ENCODE results near the gene MVD. TPM values are rescaled to one million over a fixed set of nuclear protein-coding genes. Genes with fewer than 3 reads are reported as not detected.
"Not testable (repeated sequence)": the region's sequence is repeated elsewhere in the genome, so short reads cannot be mapped to it uniquely, and the experiment has no call there.

The MVD gene
- total and polyA plus RNA-seq, 4 donors = 19.8 to 57.6 (median 26.3) TPM

DNA sequence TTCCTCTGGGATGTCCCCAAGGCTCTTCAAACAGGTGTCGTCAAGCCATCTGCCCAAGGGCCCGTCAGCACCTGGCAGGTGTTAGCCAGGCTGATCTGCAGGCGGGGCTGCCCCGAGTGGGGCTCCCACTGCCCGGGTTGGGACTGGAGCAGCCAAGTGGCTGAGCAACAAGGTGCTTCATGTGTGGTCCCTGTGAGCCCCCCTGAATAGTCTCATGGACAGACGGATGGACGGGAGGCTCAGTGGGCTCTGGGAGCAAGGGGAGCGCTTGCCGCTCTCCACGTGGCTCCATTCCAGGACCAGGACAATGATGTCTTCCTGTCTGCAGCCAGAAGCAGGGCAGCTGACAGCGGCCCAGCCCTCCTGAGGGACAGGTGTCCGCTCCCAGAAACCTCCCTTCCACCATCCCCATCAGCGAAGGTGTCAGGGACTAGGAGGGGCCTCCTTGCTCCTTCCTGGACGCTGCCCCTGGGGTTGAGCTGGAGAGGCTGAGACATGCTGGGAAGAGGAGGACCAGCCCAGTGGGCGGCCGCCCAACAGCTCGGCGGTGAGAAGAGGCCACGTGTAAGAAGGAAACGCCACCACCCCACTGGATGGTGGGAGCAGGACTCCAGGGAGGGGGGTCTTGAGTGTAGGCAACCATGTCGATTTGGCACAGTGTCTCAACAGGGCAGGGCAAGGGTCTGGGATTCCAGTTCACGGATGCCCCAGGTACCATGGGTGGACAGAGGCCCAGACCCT, 13.8 kb upstream of the MVD start:
- WGBS, 2 donors = 89 to 90% methylated on average over 22 of the region's 22 CpGs
- H3K4me1 ChIP-seq (ENCODE audit: control insufficient read depth in 1 of 2, insufficient read depth in 2 of 2, low read length in 2 of 2) = no peaks in the 10 kb centered on the region
- no peaks in the 10 kb centered on the region for H3K27me3 ChIP-seq (ENCODE audit: control insufficient read depth in 1 of 2, insufficient read depth in 2 of 2, low read length in 1 of 2)
- H3K9me3 ChIP-seq (ENCODE audit: control insufficient read depth, low read length) = no peaks in the 10 kb centered on the region
- peak in 1 of 2 donors; percentile 73 for DNase-seq
- no peaks in the 10 kb centered on the region for H3K36me3 ChIP-seq (ENCODE audit: control insufficient read depth in 1 of 2, insufficient read depth in 2 of 2, low read length in 1 of 2)
- H3K4me3 ChIP-seq (ENCODE audit: low read length in 2 of 2) = no peak overlapping the region
- intact Hi-C loops (cut with DNase I) = no loop called here
- no peak overlapping the region for H3K27ac ChIP-seq (ENCODE audit: low read depth in 1 of 2, low read length in 2 of 2)
- no peak for ATAC-seq (ENCODE audit: low FRiP score)

DNA sequence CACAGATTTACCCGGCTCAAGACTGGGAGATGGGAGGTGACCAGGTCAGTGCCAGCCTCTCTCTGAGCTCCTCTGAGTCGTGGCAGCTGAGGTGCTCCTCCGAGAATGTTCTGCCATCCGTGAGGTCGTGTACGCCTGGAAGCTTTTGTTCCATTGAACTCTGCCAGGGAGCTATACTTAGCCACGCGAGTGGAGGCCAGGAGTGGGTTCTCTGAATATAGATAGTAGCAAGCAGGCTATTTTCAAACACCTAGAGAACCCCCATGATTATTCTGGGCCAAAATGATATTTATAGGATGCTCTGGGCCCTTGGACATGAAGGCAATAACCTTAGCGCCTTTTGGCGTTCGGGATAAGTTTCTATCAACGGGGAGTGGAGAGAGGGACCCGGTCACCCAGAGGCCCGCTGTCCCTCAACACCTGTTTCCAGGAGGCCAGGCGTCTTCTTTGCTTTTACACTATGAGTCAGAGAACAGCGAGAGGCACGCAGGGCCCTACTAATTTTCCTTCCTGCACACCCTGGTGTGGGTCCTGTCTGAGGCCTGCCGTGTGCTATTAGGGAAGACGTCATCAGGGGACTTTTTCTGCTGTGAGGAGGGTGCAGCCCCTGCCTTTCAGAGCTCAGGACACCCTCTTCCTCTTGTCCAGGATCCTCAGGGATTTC, 11.0 kb upstream of the MVD start:
- DNase-seq (no peak), ATAC-seq (ENCODE audit: low FRiP score) (no peak)
- H3K4me1 ChIP-seq (ENCODE audit: control insufficient read depth in 1 of 2, insufficient read depth in 2 of 2, low read length in 2 of 2) = no peaks in the 10 kb centered on the region
- no peaks in the 10 kb centered on the region for H3K36me3 ChIP-seq (ENCODE audit: control insufficient read depth in 1 of 2, insufficient read depth in 2 of 2, low read length in 1 of 2)
- H3K4me3 ChIP-seq (ENCODE audit: low read length in 2 of 2) = no peak overlapping the region
- intact Hi-C loops (cut with DNase I) = no loop called here
- H3K27ac ChIP-seq (ENCODE audit: low read depth in 1 of 2, low read length in 2 of 2) = no peak overlapping the region
- H3K9me3 ChIP-seq (ENCODE audit: control insufficient read depth, low read length) = no peaks in the 10 kb centered on the region
- H3K27me3 ChIP-seq (ENCODE audit: control insufficient read depth in 1 of 2, insufficient read depth in 2 of 2, low read length in 1 of 2) = no peaks in the 10 kb centered on the region
- WGBS, 2 donors = 88 to 89% methylated on average over 19 of the region's 19 CpGs

DNA sequence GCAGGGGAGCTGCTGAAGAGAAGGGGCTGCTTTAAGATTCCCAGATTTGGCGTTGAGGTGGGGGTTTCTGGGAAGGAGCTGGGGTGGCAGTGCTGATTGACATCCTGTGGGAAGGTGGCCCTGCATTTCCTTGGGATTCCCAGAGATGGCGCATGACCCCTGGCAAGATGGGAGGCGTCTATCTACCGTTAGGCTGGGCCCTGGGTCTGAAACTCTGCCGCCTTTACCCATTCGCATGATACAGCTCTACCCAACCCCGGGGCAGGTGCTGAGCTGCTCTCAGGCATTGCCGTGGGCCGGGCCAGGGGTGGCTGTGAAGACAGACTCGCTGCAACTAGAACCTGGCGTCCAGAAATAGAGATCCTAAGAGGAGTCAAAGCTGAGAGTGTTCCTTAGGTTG, 9.9 kb upstream of the MVD start:
- no peaks in the 10 kb centered on the region for H3K36me3 ChIP-seq (ENCODE audit: control insufficient read depth in 1 of 2, insufficient read depth in 2 of 2, low read length in 1 of 2)
- intact Hi-C loops (cut with DNase I) = no loop called here
- H3K9me3 ChIP-seq (ENCODE audit: control insufficient read depth, low read length) = no peaks in the 10 kb centered on the region
- WGBS, 2 donors = 57 to 71% methylated on average over 11 of the region's 11 CpGs
- H3K27me3 ChIP-seq (ENCODE audit: control insufficient read depth in 1 of 2, insufficient read depth in 2 of 2, low read length in 1 of 2) = no peaks in the 10 kb centered on the region
- H3K4me1 ChIP-seq (ENCODE audit: control insufficient read depth in 1 of 2, insufficient read depth in 2 of 2, low read length in 2 of 2) = no peaks in the 10 kb centered on the region
- no peak for DNase-seq
- no peak for ATAC-seq (ENCODE audit: low FRiP score)
- no peak overlapping the region for H3K4me3 ChIP-seq (ENCODE audit: low read length in 2 of 2)
- H3K27ac ChIP-seq (ENCODE audit: low read depth in 1 of 2, low read length in 2 of 2) = no peak overlapping the region

DNA sequence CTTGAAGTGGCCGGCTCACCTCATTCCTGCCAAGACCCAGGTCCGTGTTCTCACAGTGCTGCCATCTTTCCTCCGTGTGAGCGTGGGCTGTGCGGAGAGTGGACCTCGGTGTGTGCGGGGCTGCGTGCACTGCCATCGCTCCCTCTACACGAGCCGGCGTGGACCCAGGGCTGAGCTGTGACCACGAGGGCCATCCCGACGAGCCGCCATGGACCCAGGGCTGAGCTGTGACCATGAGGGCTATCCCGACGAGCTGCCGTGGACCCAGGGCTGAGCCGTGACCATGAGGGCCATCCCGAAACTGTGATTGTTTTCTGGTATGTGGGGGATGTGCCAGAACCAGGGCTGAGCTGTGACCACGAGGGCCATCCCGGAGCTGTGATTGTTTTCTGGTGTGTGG, 8.9 kb upstream of the MVD start:
- ATAC-seq (ENCODE audit: low FRiP score) = no peak
- H3K36me3 ChIP-seq (ENCODE audit: control insufficient read depth in 1 of 2, insufficient read depth in 2 of 2, low read length in 1 of 2) = no peaks in the 10 kb centered on the region

DNA sequence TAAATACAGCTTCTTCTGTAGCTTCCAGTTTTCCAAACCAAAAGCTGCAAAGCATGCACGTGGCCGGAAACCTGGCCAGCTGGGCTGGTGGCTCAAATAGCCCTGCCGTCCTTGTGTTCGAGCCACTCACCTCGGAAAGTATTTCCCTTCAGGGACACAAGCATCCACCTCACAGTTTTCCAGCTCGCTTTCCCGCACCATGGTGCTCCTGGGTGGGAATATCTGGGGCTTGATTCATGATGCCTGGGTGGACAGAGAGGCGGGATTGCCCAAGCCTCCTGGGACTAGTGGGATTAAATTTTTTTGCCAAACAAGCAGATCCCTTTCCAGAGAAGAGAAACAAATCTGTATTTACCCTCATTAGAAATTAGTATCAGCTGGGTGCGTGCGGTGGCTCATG, 7.1 kb upstream of the MVD start:
- no peaks in the 10 kb centered on the region for H3K4me1 ChIP-seq (ENCODE audit: control insufficient read depth in 1 of 2, insufficient read depth in 2 of 2, low read length in 2 of 2)
- no peaks in the 10 kb centered on the region for H3K27me3 ChIP-seq (ENCODE audit: control insufficient read depth in 1 of 2, insufficient read depth in 2 of 2, low read length in 1 of 2)
- DNase-seq = no peak
- H3K27ac ChIP-seq (ENCODE audit: low read depth in 1 of 2, low read length in 2 of 2) = no peak overlapping the region
- no peaks in the 10 kb centered on the region for H3K36me3 ChIP-seq (ENCODE audit: control insufficient read depth in 1 of 2, insufficient read depth in 2 of 2, low read length in 1 of 2)
- no peak for ATAC-seq (ENCODE audit: low FRiP score)
- intact Hi-C loops (cut with DNase I) = no loop called here
- no peaks in the 10 kb centered on the region for H3K9me3 ChIP-seq (ENCODE audit: control insufficient read depth, low read length)
- WGBS, 2 donors = 73 to 74% methylated on average over 10 of the region's 10 CpGs
- no peak overlapping the region for H3K4me3 ChIP-seq (ENCODE audit: low read length in 2 of 2)

More for the DNA sequence above, 8.9 kb upstream of the MVD start:
- DNase-seq = no peak
- intact Hi-C loops (cut with DNase I) = no loop called here
- 90% methylated on average over 23 of the region's 23 CpGs for WGBS, 2 donors
- H3K27ac ChIP-seq (ENCODE audit: low read depth in 1 of 2, low read length in 2 of 2) = no peak overlapping the region
- H3K4me3 ChIP-seq (ENCODE audit: low read length in 2 of 2) = no peak overlapping the region
- no peaks in the 10 kb centered on the region for H3K4me1 ChIP-seq (ENCODE audit: control insufficient read depth in 1 of 2, insufficient read depth in 2 of 2, low read length in 2 of 2)
- no peaks in the 10 kb centered on the region for H3K9me3 ChIP-seq (ENCODE audit: control insufficient read depth, low read length)
- H3K27me3 ChIP-seq (ENCODE audit: control insufficient read depth in 1 of 2, insufficient read depth in 2 of 2, low read length in 1 of 2) = no peaks in the 10 kb centered on the region

DNA sequence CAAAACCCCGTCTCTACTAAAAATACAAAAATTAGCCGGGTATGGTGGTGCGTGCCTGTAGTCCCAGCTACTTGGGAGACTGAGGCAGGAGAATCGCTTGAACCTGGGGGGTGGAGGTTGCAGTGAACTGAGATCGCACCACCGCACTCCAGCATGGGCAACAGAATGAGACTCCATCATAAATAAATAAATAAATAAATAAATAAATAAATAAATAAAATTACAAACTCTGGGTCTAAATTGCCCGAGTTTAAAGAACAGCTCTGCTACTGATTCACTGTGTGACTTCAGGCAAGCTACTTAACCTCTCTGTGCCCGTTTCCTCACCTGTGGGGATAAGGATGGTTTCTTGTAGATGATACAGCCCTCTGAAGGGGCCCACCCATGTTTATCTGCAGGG, 6.6 kb upstream of the MVD start:
- H3K36me3 ChIP-seq (ENCODE audit: control insufficient read depth in 1 of 2, insufficient read depth in 2 of 2, low read length in 1 of 2); intact Hi-C loops (cut with DNase I); H3K9me3 ChIP-seq (ENCODE audit: control insufficient read depth, low read length); H3K27me3 ChIP-seq (ENCODE audit: control insufficient read depth in 1 of 2, insufficient read depth in 2 of 2, low read length in 1 of 2); H3K4me3 ChIP-seq (ENCODE audit: low read length in 2 of 2); ATAC-seq (ENCODE audit: low FRiP score); H3K4me1 ChIP-seq (ENCODE audit: control insufficient read depth in 1 of 2, insufficient read depth in 2 of 2, low read length in 2 of 2); H3K27ac ChIP-seq (ENCODE audit: low read depth in 1 of 2, low read length in 2 of 2); DNase-seq: not testable (repeated sequence)
- 93 to 94% methylated on average over 8 of the region's 8 CpGs for WGBS, 2 donors

DNA sequence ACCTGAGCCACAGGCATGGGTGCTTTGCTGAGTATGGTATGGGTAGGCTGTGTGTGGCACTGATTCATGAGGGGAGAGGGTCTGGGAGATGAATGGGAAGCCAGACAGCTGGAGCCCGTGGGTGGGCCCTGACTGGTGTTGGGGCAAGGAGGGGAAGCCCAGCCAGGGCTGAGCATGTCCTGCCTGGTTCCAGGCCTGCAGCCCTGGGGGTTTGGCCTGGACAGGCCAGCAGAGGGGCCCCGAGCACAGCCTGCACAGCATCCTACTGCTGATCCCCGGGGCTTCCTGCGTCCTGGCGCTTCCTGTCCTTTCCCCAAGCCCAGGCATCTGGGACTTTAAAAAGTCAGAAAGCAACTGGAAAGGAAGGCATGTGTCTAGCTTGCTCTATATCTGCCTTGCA, 4.6 kb upstream of the MVD start:
- WGBS, 2 donors = 66 to 71% methylated on average over 5 of the region's 5 CpGs
- no peak overlapping the region for H3K27ac ChIP-seq (ENCODE audit: low read depth in 1 of 2, low read length in 2 of 2)
- H3K4me3 ChIP-seq (ENCODE audit: low read length in 2 of 2) = no peak overlapping the region
- ATAC-seq (ENCODE audit: low FRiP score) (no peak), DNase-seq (no peak)
- H3K36me3 ChIP-seq (ENCODE audit: control insufficient read depth in 1 of 2, insufficient read depth in 2 of 2, low read length in 1 of 2) = no peaks in the 10 kb centered on the region
- H3K27me3 ChIP-seq (ENCODE audit: control insufficient read depth in 1 of 2, insufficient read depth in 2 of 2, low read length in 1 of 2) = no peaks in the 10 kb centered on the region
- H3K4me1 ChIP-seq (ENCODE audit: control insufficient read depth in 1 of 2, insufficient read depth in 2 of 2, low read length in 2 of 2) = no peaks in the 10 kb centered on the region
- no peaks in the 10 kb centered on the region for H3K9me3 ChIP-seq (ENCODE audit: control insufficient read depth, low read length)
- intact Hi-C loops (cut with DNase I) = no loop called here

DNA sequence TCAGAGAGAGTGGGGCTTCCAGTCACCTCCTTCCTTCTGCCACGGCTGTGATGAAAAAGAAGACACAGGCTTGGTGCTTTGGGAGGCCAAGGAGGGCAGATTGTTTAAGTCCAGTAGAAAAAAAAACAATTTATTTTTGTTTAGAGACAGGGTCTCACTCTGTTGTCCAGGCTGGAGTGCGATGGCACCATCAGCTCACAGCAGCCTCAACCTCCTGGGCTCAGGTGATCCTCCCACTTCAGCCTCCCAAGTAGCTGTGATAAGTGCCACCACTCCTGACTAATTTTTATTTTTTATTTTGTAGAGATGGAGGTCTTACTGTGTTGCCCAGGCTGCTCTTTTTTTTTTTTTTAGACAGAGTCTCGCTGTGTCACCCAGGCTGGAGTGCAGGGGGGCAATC, 2.7 kb upstream of the MVD start:
- DNase-seq (no peak), ATAC-seq (ENCODE audit: low FRiP score) (no peak)
- WGBS, 2 donors = 97 to 98% methylated on average over 3 of the region's 3 CpGs
- no peaks in the 10 kb centered on the region for H3K4me1 ChIP-seq (ENCODE audit: control insufficient read depth in 1 of 2, insufficient read depth in 2 of 2, low read length in 2 of 2)
- no peak overlapping the region for H3K27ac ChIP-seq (ENCODE audit: low read depth in 1 of 2, low read length in 2 of 2)
- intact Hi-C loops (cut with DNase I) = no loop called here
- no peak overlapping the region for H3K4me3 ChIP-seq (ENCODE audit: low read length in 2 of 2)
- H3K27me3 ChIP-seq (ENCODE audit: control insufficient read depth in 1 of 2, insufficient read depth in 2 of 2, low read length in 1 of 2) = no peaks in the 10 kb centered on the region
- H3K9me3 ChIP-seq (ENCODE audit: control insufficient read depth, low read length) = no peaks in the 10 kb centered on the region
- no peaks in the 10 kb centered on the region for H3K36me3 ChIP-seq (ENCODE audit: control insufficient read depth in 1 of 2, insufficient read depth in 2 of 2, low read length in 1 of 2)

DNA sequence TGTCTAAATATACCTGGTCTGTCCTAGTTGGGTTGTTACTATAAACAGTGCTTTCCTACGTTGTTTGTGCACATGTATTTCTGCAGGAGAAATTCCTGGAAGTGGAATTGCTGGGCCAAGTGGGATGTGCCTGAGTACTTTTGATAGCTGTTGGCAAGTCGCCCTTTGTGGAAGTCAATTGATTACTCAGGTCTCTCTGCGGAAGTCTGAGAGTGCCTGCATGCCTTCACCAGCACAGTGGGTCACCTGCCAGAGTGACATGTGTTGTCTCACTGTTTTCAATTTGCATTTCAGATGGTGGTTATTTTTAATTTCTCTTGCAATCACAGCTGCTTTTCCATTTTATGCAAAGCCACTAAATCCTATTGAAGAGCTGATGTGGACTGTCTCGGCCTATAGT, 2.3 kb upstream of the MVD start:
- 85 to 90% methylated on average over 4 of the region's 4 CpGs for WGBS, 2 donors
- no peak for DNase-seq

More for the DNA sequence above, 2.3 kb upstream of the MVD start:
- Histone ChIP-seq H3K36me3 (ENCODE audit: control insufficient read depth in 1 of 2, insufficient read depth in 2 of 2, low read length in 1 of 2) (no peaks in the 10 kb centered on the region), H3K27ac (ENCODE audit: low read depth in 1 of 2, low read length in 2 of 2) (no peak overlapping the region), H3K4me3 (ENCODE audit: low read length in 2 of 2) (no peak overlapping the region), H3K27me3 (ENCODE audit: control insufficient read depth in 1 of 2, insufficient read depth in 2 of 2, low read length in 1 of 2) (no peaks in the 10 kb centered on the region), H3K9me3 (ENCODE audit: control insufficient read depth, low read length) (no peaks in the 10 kb centered on the region), H3K4me1 (ENCODE audit: control insufficient read depth in 1 of 2, insufficient read depth in 2 of 2, low read length in 2 of 2) (no peaks in the 10 kb centered on the region)
- no peak for ATAC-seq (ENCODE audit: low FRiP score)
- intact Hi-C loops (cut with DNase I) = no loop called here
